ENCODE data around the gene FBLN2.

- TF ChIP-seq ZGPAT (CRISPR knock-in tag; IDR thresholded peaks at IDR 0.05) (no peak), ZNF557 (CRISPR knock-in tag; IDR thresholded peaks at IDR 0.05) (no peak), POLR2A (IDR thresholded peaks at IDR 0.05; ENCODE audit: insufficient read depth in 1 of 2, low read depth in 2 of 2, low read length in 2 of 2) (no peak), SP2 (CRISPR knock-in tag; IDR thresholded peaks at IDR 0.05) (no peak), KDM3A (CRISPR knock-in tag; IDR thresholded peaks at IDR 0.05; ENCODE audit: low read depth) (no peak), PBX3 (CRISPR knock-in tag; IDR thresholded peaks at IDR 0.05; ENCODE audit: borderline replicate concordance) (no peak), ZNF431 (CRISPR knock-in tag; IDR thresholded peaks at IDR 0.05; ENCODE audit: borderline replicate concordance, low read depth) (no peak)
Measured at GRCh38 chr3:13628841-13629551, 80.1 kb downstream of the FBLN2 start.

Measured in HepG2 (cell line).